ENCODE measurements around the gene LRRC38.

DNA sequence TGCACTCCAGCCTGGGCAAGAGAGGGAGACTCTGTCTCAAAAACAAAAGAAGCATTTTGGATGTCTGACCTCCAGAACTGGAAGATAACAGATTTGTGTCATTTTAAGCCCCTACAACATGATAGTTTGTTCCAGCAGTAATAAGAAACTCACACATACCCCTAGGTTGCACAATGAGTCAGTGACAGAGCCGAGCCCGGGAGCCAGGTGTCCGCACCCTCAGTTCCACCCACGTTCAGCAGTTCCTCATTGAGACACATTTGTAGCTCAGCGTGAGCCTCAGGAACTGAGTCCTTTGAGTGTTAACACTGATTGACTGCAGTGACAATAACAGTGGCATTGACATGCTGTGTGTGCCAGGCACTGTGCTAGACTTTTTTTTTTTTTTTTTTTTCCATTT lies 19.8 kb downstream of the LRRC38 start:
- TF ChIP-seq, protein P1, sequence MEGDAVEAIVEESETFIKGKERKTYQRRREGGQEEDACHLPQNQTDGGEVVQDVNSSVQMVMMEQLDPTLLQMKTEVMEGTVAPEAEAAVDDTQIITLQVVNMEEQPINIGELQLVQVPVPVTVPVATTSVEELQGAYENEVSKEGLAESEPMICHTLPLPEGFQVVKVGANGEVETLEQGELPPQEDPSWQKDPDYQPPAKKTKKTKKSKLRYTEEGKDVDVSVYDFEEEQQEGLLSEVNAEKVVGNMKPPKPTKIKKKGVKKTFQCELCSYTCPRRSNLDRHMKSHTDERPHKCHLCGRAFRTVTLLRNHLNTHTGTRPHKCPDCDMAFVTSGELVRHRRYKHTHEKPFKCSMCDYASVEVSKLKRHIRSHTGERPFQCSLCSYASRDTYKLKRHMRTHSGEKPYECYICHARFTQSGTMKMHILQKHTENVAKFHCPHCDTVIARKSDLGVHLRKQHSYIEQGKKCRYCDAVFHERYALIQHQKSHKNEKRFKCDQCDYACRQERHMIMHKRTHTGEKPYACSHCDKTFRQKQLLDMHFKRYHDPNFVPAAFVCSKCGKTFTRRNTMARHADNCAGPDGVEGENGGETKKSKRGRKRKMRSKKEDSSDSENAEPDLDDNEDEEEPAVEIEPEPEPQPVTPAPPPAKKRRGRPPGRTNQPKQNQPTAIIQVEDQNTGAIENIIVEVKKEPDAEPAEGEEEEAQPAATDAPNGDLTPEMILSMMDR (tag by site-specific recombination; IDR thresholded peaks at IDR 0.05): no peak
- TF ChIP-seq ZNF133 (tag by site-specific recombination; IDR thresholded peaks at IDR 0.05): no peak
- TF ChIP-seq, protein P2, sequence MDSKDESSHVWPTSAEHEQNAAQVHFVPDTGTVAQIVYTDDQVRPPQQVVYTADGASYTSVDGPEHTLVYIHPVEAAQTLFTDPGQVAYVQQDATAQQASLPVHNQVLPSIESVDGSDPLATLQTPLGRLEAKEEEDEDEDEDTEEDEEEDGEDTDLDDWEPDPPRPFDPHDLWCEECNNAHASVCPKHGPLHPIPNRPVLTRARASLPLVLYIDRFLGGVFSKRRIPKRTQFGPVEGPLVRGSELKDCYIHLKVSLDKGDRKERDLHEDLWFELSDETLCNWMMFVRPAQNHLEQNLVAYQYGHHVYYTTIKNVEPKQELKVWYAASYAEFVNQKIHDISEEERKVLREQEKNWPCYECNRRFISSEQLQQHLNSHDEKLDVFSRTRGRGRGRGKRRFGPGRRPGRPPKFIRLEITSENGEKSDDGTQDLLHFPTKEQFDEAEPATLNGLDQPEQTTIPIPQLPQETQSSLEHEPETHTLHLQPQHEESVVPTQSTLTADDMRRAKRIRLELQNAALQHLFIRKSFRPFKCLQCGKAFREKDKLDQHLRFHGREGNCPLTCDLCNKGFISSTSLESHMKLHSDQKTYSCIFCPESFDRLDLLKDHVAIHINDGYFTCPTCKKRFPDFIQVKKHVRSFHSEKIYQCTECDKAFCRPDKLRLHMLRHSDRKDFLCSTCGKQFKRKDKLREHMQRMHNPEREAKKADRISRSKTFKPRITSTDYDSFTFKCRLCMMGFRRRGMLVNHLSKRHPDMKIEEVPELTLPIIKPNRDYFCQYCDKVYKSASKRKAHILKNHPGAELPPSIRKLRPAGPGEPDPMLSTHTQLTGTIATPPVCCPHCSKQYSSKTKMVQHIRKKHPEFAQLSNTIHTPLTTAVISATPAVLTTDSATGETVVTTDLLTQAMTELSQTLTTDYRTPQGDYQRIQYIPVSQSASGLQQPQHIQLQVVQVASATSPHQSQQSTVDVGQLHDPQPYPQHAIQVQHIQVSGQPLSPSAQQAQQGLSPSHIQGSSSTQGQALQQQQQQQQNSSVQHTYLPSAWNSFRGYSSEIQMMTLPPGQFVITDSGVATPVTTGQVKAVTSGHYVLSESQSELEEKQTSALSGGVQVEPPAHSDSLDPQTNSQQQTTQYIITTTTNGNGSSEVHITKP (tag by site-specific recombination; IDR thresholded peaks at IDR 0.05): no peak

Data from HEK293 (cell line).